Kidney (tissue), 14 donors: ENCODE results near the gene COX6B2. TPM values are rescaled to one million over a fixed set of nuclear protein-coding genes. Genes with fewer than 3 reads are reported as not detected.
A peak's percentile ranks its signal among the peaks of the same experiment; 100 is the strongest.

Source experiments
- DNase-seq, 5 donors: peaks; one replicate each; pipeline ENCODE4 v3.0.0-alpha.2; 2013 to 2020
- FAIRE-seq: peaks from 2 replicates; lab custom pipeline; 2012; peaks lifted over from hg19 to GRCh38; lab: Jason Lieb, UNC
- H3K27ac ChIP-seq, 2 donors: one replicate each; pipeline ENCODE4 v1.7.0; 2013; ENCODE audit warnings: low read depth in 2 of 2, low read length in 2 of 2, inconsistent platforms in 1 of 2
- H3K27me3 ChIP-seq: one replicate; pipeline ENCODE4 v1.7.1; 2013; ENCODE audit warnings: low read length, inconsistent platforms; ENCODE audit not compliant: control insufficient read depth, insufficient read depth
- H3K36me3 ChIP-seq, 3 donors: one replicate each; pipeline versions ENCODE4 v1.7.0 to v1.7.1; 2013; ENCODE audit warnings: low read length in 3 of 3, control low read depth in 1 of 3, inconsistent platforms in 1 of 3; ENCODE audit not compliant: insufficient read depth in 3 of 3, control insufficient read depth in 2 of 3
- H3K4me1 ChIP-seq, 3 donors: one replicate each; pipeline versions ENCODE4 v1.7.0 to v1.7.1; 2013; ENCODE audit warnings: low read length in 3 of 3, inconsistent platforms in 1 of 3, low read depth in 1 of 3; ENCODE audit not compliant: control insufficient read depth in 2 of 3, insufficient read depth in 2 of 3
- H3K4me3 ChIP-seq, 3 donors: one replicate each; pipeline versions ENCODE4 v1.7.0 to v1.8.1; 2013; ENCODE audit warnings: low read length in 3 of 3, control low read depth in 1 of 3, inconsistent platforms in 1 of 3
- H3K9ac ChIP-seq, 3 donors: one replicate each; pipeline versions ENCODE4 v1.7.0 to v1.7.1; 2013; ENCODE audit warnings: low read length in 3 of 3, control low read depth in 1 of 3, inconsistent platforms in 1 of 3
- H3K9me3 ChIP-seq, 3 donors: one replicate each; pipeline versions ENCODE4 v1.7.0 to v1.7.1; 2013; ENCODE audit warnings: low read length in 3 of 3, control low read depth in 1 of 3, inconsistent platforms in 1 of 3; ENCODE audit not compliant: control insufficient read depth in 2 of 3, insufficient read depth in 1 of 3
- CTCF ChIP-seq: IDR thresholded peaks from 3 replicates; pipeline ENCODE4 v1.5.1; 2012; ENCODE audit warnings: mild to moderate bottlenecking, moderate library complexity, borderline replicate concordance; ENCODE audit not compliant: insufficient read depth; ENCODE audit errors: extremely low read depth
- intact Hi-C: fragments of 100-400 bp; cut with DNase I; formaldehyde crosslinking; loops from one replicate; pipeline ENCODE4 v1.11.1; 2022
- polyA plus RNA-seq: library from polyadenylated mRNA; stranded (reverse); fragments of 350-450 nt; fragmentation: Illumina TruSeq; extraction: RNeasy Lipid Tissue Mini Kit (QIAGEN cat#74804); gene quantifications from one replicate; pipeline ENCODE4 v1.2.3, GENCODE V29; 2014; ENCODE audit warnings: low read depth, low replicate concordance; ENCODE audit not compliant: insufficient read depth
- total RNA-seq: library from RNA; stranded (reverse); fragmentation: NEBNext Ultra II Directional; extraction: Animal tissue kit (Norgen Biotek cat#: 25700); gene quantifications from one replicate; pipeline ENCODE4 v1.2.1, GENCODE V29; 2021
- donor health status: control.
- donor health status: control.
- donor health status: control.
- donor health status: control.
- donor health status: control.
- donor health status: DM: yes; HTN: yes; CAD: no.
- donor health status: Normal renal cell carcinoma (clear cell type).

The COX6B2 gene
- total and polyA plus RNA-seq, 2 donors from 2014 or later, result 0.62 to 3.8 TPM

DNA sequence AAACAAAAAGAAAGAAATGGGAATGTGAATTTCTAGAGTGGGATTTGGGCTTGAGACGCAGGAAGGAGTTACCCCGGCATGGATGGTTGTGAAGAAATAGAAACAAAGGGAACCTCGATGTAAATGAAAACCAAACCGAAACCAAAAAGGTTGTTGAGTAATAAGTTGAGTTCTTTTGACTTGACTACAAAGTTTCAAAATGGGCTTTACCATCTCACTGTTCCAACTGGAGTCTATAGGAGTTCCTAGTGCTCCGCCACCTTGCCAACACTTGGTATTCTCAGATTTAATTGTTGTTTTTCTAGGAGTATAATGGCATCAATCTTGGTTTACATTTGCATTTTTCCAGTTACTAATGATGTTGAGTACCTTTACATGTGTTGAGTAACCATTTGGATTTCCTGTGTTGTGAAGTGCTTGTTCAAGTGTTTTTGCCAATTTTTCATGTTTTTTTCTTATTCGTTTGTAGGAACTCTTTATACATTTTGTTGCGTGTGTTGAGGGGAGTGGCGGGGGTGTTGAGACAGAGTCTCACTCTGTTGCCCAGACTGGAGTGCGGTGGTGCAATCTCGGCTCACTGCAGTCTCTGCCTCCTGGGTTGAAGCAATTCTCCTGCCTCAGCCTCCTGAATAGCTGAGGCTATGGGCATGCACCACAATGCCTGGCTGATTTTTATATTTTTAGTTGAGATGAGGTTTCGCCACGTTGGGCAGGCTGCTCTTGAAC is 43.8 kb upstream of the COX6B2 start:
- Histone ChIP-seq H3K36me3 (peaks cover 0 to 14% (median 10%) of the 10 kb centered on the region in 3 donors), H3K27ac (no peak overlapping the region), H3K4me1 (no peaks in the 10 kb centered on the region), H3K27me3 (no peaks in the 10 kb centered on the region), H3K4me3 (no peak overlapping the region), H3K9ac (no peak overlapping the region), H3K9me3 (no peaks in the 10 kb centered on the region)
- no peak for FAIRE-seq
- no peak for TF ChIP-seq CTCF
- DNase-seq, result no peak
- intact Hi-C loops, result no loop called here

GRCh38 chr19:55392820-55393761 is 38.6 kb upstream of the COX6B2 start:
- intact Hi-C loops, result no loop called here
- no peak for FAIRE-seq
- no peak for TF ChIP-seq CTCF

GRCh38 chr19:55391702-55392615 is 37.4 kb upstream of the COX6B2 start:
- peaks cover 0 to 28% (median 15%) of the 10 kb centered on the region in 3 donors for H3K4me1 ChIP-seq
- H3K27me3 ChIP-seq, result no peaks in the 10 kb centered on the region
- no peak overlapping the region for H3K9ac ChIP-seq
- H3K27ac ChIP-seq, result no peak overlapping the region
- no peak for TF ChIP-seq CTCF
- no peak for FAIRE-seq
- H3K36me3 ChIP-seq, result peaks cover 2 to 26% (median 10%) of the 10 kb centered on the region in 3 donors
- no peaks in the 10 kb centered on the region for H3K9me3 ChIP-seq
- H3K4me3 ChIP-seq, result no peak overlapping the region
- intact Hi-C loops, result no loop called here
- DNase-seq, result no peak

More at GRCh38 chr19:55392820-55393761, 38.6 kb upstream of the COX6B2 start:
- peak in 1 of 5 donors; percentile 51 for DNase-seq
- Histone ChIP-seq H3K27ac (no peak overlapping the region), H3K36me3 (peaks cover 2 to 15% (median 7%) of the 10 kb centered on the region in 3 donors), H3K27me3 (no peaks in the 10 kb centered on the region), H3K4me3 (no peak overlapping the region), H3K9me3 (no peaks in the 10 kb centered on the region), H3K4me1 (peaks cover 0 to 17% (median 5%) of the 10 kb centered on the region in 3 donors), H3K9ac (no peak overlapping the region)
